Gastroesophageal sphincter (tissue), 3 donors: ENCODE results near the gene LIN28B.

Experiments
- POLR2A ChIP-seq, 2 donors: fragments of 450-650 bp; IDR thresholded peaks; one replicate each; pipeline ENCODE4 v1.6.1; 2017; ENCODE audit warnings: antibody characterized with exemption in 2 of 2, mild to moderate bottlenecking in 2 of 2, moderate library complexity in 1 of 2
- TF ChIP-seq, protein P1 (sequence below), 4 experiments: fragments of 200-600 bp in 2 of 4; fragments of 450-650 bp in 2 of 4; sonication (generic) in 1 of 4; IDR thresholded peaks; one replicate each; pipeline ENCODE4 v1.5.1; 2017 to 2019; ENCODE audit warnings: antibody characterized with exemption in 4 of 4, mild to moderate bottlenecking in 2 of 4, moderate library complexity in 2 of 4

DNA sequence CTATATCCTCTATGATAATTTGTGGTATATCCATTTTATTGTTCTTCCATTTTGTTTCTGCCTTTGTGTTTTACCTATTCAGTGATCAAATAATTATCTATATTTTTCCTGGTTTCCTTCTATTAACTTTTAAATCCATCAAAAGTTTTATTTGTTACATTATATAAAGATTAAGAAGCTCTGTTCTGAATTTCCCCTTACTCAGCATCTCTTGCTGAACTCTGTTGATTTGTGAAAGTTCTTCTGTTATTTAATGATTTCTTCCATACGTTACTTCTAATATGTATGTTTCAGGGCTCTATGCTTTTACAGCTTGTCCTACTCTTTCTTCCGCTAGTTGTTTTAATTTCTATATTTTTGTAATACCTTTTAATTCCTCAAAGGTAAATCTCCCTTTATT lies 87.1 kb downstream of the LIN28B start:
- TF ChIP-seq, protein P1, sequence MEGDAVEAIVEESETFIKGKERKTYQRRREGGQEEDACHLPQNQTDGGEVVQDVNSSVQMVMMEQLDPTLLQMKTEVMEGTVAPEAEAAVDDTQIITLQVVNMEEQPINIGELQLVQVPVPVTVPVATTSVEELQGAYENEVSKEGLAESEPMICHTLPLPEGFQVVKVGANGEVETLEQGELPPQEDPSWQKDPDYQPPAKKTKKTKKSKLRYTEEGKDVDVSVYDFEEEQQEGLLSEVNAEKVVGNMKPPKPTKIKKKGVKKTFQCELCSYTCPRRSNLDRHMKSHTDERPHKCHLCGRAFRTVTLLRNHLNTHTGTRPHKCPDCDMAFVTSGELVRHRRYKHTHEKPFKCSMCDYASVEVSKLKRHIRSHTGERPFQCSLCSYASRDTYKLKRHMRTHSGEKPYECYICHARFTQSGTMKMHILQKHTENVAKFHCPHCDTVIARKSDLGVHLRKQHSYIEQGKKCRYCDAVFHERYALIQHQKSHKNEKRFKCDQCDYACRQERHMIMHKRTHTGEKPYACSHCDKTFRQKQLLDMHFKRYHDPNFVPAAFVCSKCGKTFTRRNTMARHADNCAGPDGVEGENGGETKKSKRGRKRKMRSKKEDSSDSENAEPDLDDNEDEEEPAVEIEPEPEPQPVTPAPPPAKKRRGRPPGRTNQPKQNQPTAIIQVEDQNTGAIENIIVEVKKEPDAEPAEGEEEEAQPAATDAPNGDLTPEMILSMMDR (IDR thresholded peaks at IDR 0.05): no peak
- no peak for TF ChIP-seq POLR2A (IDR thresholded peaks at IDR 0.05)
